ENCODE measurements around the gene MCCD1.

MCCD1 gene

DNA sequence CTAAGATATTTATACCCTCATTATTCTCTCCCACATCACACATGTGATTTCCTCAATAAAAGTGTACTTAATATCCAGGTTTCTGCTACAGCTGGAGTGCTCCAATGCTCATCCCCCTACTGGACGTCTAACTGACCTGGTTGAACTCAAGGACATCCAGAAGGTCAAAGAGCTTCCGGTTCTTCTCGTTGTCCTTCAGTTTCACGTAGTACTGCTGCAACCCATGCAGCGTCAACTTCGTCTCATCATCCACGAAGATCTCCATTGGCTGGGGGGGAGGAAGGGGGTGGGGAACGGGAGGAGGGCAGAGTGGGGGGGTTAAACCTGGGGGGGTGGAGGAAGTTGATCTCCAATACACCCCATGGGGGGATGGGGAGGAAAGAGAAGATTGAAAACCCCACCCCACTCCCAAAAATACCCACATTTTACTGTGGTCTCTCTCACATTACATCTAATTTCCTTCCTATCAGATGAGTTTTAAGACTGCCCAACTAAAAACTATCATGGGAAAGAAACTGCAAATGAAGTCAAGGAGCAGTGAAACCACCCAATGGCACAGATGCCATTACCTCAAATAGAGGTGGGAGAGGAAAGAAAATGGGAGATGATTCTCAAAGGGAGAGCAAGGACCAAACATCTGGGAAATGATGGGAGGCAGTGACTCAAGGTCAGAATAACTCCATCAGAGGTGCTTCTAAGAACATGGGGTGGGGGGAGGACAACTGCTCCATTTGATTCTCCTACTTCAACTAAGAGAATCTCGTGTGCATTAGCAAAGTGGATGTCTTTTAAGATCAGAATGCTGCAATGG lies 4.1 kb downstream of the MCCD1 start:
- no peak overlapping the region for H3K4me3 ChIP-seq (ENCODE audit: low read length)
- TF ChIP-seq CTCF (conservative IDR thresholded peaks at IDR 0.05; ENCODE audit: low read length): no peak
- DNase-seq (ENCODE audit: low read depth): no peak

GRCh38 chr6:31533455-31533841 lies 4.7 kb downstream of the MCCD1 start:
- no peak overlapping the region for H3K4me3 ChIP-seq (ENCODE audit: low read length)
- TF ChIP-seq CTCF (conservative IDR thresholded peaks at IDR 0.05; ENCODE audit: low read length): no peak
- DNase-seq (ENCODE audit: low read depth): no peak

DNA sequence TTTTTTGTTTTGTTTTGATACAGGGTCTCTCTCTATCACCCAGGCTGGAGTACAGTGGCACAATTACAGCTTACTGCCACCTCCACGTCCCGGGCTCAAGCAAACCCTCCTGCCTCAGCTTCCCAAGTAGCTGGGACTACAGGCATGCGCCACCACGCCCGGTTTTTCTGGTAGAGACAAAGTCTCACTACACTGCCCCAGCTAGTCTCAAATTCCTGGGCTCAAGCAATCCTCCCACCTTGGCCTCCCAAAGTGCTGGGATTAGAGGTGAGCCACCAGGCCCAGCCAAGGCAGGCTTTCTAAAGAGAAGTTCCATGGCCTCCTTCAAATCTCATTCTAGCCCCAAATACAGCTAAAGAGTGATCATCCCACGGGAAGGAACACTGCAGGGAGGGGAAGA lies 5.2 kb downstream of the MCCD1 start:
- no peak overlapping the region for H3K4me3 ChIP-seq (ENCODE audit: low read length)
- no peak for TF ChIP-seq CTCF (conservative IDR thresholded peaks at IDR 0.05; ENCODE audit: low read length)
- DNase-seq (ENCODE audit: low read depth): no peak

GRCh38 chr6:31534521-31535040 lies 5.8 kb downstream of the MCCD1 start:
- no peak overlapping the region for H3K4me3 ChIP-seq (ENCODE audit: low read length)
- no peak for TF ChIP-seq CTCF (conservative IDR thresholded peaks at IDR 0.05; ENCODE audit: low read length)
- DNase-seq (ENCODE audit: low read depth): no peak

DNA sequence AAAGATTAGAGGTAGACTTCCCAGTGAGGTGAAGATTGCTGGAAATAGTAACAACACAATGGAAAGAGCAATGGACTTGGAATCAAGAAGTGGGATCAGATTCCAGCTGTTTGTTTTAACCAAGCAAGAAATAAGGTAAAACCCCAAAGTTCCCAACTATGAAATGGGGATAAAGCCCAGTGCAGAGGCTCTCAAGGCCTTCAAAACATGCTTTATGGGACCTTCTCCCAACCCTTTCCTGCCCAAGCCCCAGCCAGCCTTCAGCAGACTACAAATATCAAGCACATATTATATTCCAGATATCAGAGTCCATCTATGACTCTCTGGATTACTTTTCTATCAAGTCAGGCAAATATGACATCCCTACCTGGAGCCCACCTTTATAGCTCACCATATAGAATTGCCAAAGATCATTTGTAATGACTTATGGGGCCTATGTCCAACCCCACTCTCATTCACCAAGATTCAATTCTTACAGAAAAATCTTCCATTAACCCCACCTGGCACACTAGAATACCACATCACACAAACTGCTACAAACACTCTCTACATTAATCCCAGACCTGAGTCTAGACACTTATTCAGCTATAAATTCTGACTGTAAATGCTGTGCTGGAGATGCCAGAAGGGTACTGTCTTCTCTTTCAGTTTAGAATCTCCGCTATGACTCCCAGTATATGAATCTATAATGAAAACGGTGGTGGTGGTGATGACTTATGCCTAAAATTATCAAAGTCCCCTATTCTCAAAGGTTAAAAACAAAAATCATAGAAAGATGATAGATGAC lies 7.0 kb downstream of the MCCD1 start:
- TF ChIP-seq CTCF (conservative IDR thresholded peaks at IDR 0.05; ENCODE audit: low read length): no peak
- no peak overlapping the region for H3K4me3 ChIP-seq (ENCODE audit: low read length)
- no peak for DNase-seq (ENCODE audit: low read depth)

- no peak for DNase-seq (ENCODE audit: low read depth)
- TF ChIP-seq CTCF (conservative IDR thresholded peaks at IDR 0.05; ENCODE audit: low read length): no peak
- peak overlapping the region; percentile 72 for H3K4me3 ChIP-seq (ENCODE audit: low read length)
These were observed 10.1 kb downstream of the MCCD1 start for GRCh38 chr6:31538805-31539400.

All from AG10803 (cell line).